LNCaP clone FGC (cell line): ENCODE measurements around the gene AIF1L.

Source experiments
- DNase-seq: peaks from one replicate; pipeline ENCODE4 v3.0.0-alpha.2; 2011; ENCODE audit warnings: low read depth
- H3K4me3 ChIP-seq: 2 replicates; pipeline ENCODE4 v1.5.1; 2011; ENCODE audit warnings: mild to moderate bottlenecking, low read depth, low read length, control low read depth
- TF ChIP-seq, protein P1 (sequence below): IDR thresholded peaks from 2 replicates; pipeline ENCODE4 v1.5.1; 2012; ENCODE audit warnings: mild to moderate bottlenecking; ENCODE audit not compliant: control insufficient read depth, insufficient read depth; ENCODE audit errors: extremely low read depth

Gene AIF1L

DNA sequence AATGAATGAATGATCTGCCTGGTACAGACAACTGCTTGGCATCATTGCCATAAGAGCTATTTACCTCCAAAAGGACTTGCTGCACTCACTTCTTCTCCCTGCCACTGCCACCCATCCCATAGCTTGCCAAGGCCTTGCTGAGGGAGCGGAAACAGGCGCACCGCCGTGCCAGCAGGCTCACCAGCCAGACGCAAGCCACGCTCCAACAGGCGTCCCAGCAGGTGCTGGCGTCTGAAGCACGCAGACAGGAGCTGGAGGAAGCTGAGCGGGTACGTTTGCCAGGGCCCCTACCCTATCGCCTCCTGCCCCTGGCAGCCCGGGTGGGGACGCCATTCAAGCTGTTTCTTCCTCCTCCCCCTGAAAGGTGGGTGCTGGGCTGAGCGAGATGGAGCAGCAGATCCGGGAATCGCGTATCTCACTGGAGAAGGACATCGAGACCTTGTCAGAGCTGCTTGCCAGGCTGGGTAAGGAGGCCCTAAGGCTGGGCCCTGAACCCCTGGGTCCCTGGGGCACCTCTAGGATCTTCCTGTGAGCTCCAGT is 8.9 kb upstream of the AIF1L start:
- no peak overlapping the region for H3K4me3 ChIP-seq
- TF ChIP-seq, protein P1, sequence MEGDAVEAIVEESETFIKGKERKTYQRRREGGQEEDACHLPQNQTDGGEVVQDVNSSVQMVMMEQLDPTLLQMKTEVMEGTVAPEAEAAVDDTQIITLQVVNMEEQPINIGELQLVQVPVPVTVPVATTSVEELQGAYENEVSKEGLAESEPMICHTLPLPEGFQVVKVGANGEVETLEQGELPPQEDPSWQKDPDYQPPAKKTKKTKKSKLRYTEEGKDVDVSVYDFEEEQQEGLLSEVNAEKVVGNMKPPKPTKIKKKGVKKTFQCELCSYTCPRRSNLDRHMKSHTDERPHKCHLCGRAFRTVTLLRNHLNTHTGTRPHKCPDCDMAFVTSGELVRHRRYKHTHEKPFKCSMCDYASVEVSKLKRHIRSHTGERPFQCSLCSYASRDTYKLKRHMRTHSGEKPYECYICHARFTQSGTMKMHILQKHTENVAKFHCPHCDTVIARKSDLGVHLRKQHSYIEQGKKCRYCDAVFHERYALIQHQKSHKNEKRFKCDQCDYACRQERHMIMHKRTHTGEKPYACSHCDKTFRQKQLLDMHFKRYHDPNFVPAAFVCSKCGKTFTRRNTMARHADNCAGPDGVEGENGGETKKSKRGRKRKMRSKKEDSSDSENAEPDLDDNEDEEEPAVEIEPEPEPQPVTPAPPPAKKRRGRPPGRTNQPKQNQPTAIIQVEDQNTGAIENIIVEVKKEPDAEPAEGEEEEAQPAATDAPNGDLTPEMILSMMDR: no peak
- DNase-seq: no peak

DNA sequence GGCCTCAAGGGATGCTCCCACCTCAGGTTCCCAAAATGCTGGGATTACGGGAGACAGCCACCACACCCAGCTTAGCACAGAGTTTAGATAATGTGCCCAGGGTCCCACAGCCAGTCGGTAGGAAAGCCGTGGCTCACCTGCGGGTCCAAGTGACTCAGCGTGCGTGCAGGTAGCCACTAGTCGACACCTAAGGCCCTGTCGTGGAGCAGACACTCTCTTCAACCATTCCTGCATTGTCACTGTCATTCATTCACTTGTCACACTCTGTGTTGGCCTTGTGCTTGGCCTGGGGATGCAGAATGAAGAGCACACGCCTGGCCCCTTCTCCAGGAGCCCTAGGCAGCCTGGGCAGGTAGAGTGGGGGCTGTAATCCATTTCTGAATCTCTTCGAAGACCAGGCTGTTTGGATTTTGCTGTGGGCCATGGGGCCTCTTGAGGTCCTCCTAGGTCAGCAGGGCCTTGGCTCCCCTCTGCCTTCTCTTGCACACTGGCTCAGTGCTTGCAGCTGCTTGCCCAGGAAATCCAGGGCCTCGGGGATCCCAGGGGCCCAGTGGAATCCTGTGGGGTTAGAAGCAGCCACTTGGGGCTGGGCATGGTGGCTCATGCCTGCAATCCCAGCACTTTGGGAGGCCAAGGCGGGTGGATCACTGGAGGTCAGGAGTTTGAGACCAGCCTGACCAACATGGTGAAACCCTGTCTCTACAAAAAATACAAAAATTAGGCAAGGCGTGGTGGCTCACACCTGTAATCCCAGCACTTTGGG is 6.1 kb upstream of the AIF1L start:
- no peak for DNase-seq
- TF ChIP-seq, protein P1: no peak
- H3K4me3 ChIP-seq: no peak overlapping the region

DNA sequence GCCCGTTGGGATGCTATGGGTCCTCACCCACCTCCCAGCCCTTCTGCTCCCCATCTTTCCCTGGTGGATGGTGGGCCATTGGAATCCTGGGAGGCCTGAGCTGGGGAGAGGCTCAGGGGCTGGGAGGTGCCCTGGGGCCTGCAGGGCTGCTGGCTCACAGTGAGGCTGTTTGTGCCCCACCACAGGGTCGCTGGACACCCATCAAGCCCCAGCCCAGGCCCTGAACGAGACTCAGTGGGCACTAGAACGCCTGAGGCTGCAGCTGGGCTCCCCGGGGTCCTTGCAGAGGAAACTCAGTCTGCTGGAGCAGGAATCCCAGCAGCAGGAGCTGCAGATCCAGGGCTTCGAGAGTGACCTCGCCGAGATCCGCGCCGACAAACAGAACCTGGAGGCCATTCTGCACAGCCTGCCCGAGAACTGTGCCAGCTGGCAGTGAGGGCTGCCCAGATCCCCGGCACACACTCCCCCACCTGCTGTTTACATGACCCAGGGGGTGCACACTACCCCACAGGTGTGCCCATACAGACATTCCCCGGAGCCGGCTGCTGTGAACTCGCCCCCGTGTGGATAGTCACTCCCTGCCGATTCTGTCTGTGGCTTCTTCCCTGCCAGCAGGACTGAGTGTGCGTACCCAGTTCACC is 4.9 kb upstream of the AIF1L start:
- TF ChIP-seq, protein P1: no peak

DNA sequence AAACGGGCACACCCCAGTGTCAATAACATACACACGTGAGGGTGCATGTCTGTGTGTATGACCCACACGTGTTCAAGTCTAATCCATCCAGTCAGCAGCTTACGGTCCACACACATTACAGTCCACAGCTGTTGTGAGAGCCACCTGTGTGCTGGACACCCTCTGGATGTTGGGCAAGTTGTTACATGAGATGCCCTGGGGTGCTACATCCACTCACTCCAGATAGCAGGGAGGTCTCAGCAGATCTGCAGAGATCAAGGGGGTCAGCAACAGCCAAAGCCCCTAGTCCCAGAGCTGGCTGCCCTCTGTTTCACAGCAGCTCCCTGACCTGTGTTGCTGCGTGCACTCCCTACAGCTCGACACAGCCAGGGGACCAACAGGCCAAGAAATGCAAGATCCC is 4.3 kb upstream of the AIF1L start:
- DNase-seq: no peak

More for the DNA sequence above, 4.9 kb upstream of the AIF1L start:
- H3K4me3 ChIP-seq: no peak overlapping the region
- DNase-seq: no peak

DNA sequence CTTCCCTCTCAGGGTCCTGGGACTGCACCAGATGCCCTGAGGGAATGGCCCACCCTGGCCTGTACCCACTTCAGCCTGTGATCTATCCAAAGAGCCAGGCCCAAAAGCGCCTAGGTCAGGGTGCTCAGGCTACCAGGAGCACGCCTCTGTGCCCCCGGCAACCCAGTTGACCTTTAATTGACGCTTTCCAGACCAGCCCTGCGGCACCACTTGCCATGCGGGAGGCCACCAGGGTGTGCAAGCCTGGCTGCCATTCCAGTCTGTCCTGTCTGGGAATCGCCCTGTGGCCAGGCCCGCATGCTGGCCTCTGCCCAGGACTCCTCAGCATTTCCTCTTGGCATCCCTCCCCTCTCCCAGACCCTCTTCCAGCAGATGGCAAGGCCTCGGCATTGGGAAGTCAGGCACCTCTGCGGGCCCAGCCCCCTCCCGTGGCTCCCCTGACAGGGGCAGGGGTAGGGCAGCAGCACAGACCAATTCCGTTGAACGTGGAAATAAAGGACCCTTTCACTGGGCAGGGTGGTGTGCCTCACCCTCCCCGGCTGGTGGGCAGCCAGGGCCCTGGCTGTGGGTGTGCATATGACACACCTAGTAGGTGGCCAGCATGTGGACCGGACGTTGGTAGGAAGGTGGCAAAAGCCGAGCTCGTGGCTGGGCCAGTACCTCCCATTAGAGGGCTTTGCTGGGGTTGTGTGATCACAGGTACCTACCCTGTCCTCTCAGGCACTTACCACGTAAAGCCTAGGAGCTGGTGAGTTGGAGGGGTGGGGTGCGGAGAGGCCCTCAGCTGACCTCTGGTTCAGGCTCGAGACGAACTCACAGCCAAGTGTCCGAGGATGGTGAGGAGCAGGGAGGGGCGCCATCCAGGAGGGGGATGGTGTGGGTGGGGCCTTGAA is 3.5 kb upstream of the AIF1L start:
- DNase-seq: no peak
- TF ChIP-seq, protein P1: 0 out of 2 replicates have a peak, but pooled peaks have one; percentile 3
- no peak overlapping the region for H3K4me3 ChIP-seq

More for the DNA sequence above, 4.3 kb upstream of the AIF1L start:
- TF ChIP-seq, protein P1: no peak
- no peak overlapping the region for H3K4me3 ChIP-seq

DNA sequence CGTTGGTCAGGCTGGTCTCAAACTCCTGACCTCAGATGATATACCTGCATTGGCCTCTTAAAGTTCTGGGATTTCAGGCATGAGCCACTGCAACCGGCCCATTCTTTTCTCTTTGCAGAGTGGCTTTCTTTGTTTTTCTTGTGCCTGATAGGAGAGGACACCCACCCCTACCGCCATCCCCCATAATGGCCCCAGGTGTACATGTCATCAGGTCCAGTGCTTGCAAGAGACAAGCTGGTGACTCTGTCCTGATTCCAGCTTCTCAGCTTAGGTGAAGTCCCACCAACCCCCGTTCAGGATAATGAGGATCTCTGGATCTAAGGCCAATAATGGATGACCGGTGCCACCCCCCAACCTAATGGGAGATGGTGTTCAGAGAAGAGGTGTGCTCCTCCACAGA is 2.3 kb upstream of the AIF1L start:
- DNase-seq: no peak
- H3K4me3 ChIP-seq: no peak overlapping the region
- TF ChIP-seq, protein P1: no peak
